NCI-H69 (cell line): ENCODE results near the gene GLRA3.
A peak's percentile ranks its signal among the peaks of the same experiment; 100 is the strongest.
"Not testable (repeated sequence)": the region's sequence is repeated elsewhere in the genome, so short reads cannot be mapped to it uniquely, and the experiment has no call there.

Experiments
- DNase-seq: peaks from one replicate; lab custom pipeline; 2025; lab: John Stamatoyannopoulos, UW

Gene GLRA3

DNA sequence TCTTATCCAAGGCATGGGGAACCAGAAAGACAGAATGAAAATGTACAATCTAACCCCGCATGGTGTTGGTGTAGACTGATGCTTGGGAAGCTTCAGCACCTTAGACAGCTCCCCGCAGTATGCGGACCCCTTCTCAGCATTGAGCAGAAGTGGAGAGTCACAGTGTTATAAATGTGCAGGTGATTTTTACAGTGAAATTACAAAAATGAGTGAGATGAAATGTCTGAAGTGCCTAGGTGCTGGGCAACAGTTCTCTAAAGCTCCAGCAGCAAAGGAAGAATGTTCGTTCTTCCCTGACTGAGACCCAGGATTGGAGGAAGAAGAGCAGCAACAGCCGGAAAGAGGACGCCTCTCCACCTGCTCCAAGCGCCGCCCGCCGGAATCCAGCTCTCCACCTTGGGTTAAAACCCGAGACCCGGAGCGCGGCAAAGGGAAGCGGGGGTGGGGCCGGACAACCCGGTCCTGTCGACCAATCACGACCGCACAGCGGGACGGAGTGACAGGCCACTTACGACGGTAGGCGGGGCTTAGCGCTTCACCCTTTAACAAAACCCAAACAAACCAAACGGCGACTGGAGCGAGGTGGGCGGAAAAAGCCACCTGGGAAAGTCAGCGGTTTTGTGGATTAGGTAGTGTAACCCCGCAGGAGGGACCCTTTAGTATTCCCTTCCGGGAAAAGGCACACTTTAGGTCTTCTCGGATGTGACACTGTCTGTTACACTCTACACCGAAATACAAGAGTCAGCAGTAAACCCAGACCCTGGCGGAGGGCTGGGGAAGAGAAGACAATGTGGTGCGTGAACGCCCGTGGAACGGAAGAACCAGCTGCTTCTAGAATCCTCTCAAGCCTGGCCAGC, at the start of gene GLRA3:
TSS of gene GLRA3 (minus strand) at position 403 of the 857 bp plus-strand sequence. CDS start 436 bp downstream, outside the sequence.
- DNase-seq: peak; percentile 98

GRCh38 chr4:174874898-174875297, 45.9 kb upstream of the GLRA3 start:
- DNase-seq: no peak

- DNase-seq: peak; percentile 69
Observed at GRCh38 chr4:174873931-174874330, 44.9 kb upstream of the GLRA3 start.

DNA sequence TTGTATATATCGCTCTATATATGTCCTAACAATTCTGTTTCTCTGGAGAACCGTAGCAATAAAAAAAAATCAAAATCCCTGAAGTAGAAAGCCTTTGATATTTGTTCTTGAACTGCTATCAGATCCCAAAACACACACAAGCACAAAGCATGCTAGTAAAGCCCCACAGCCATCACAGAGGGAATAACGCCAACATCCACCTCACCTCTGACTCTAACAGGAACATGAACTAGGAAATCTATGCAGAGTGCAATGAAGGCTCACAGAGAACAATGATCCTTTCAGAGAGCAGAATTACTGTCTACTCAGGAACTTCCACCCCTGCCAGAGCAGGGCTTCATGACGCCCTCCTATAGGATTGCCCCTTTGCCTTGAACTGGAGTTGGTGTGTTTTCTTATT, 44.1 kb upstream of the GLRA3 start:
- not testable (repeated sequence) for DNase-seq

- DNase-seq: no peak
Observed at GRCh38 chr4:174871407-174871806, 42.4 kb upstream of the GLRA3 start.

DNA sequence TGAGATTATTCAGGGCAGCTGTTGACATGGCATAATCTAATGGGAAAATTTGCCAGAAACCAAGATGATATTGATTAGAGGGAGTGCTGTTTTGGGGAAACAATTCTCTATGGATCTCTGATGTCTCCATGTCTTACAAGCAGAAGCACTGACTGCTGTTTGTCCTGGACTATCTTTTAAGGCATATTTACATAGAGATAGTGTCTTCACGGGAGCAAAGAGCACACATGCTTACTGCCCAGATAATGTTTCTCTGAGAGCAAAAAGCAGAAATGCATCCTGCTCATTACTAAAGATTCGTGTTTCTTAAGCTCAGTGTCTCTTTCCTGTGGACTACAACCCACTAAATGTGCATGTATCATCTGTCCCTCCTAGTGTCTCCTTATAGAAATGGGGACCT, 41.3 kb upstream of the GLRA3 start:
- no peak for DNase-seq

DNA sequence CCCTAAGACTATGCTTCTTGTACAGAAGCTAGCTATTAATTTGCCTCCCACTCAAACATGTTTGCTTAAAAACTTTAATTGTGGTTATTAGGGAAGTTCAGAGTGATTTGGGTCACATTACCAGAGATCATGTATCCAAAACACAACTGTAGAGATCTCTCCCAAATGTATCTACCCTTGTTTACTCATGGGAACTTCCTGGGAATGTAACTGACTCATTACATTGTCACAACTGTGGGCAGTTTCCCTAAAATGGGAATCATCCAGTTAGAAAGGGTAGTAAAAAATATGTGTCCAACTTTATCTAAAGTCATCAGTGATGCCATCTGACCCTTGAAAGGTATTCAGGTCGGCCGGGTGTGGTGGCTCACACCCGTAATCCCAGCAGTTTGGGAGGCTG, 40.3 kb upstream of the GLRA3 start:
- DNase-seq: no peak

DNA sequence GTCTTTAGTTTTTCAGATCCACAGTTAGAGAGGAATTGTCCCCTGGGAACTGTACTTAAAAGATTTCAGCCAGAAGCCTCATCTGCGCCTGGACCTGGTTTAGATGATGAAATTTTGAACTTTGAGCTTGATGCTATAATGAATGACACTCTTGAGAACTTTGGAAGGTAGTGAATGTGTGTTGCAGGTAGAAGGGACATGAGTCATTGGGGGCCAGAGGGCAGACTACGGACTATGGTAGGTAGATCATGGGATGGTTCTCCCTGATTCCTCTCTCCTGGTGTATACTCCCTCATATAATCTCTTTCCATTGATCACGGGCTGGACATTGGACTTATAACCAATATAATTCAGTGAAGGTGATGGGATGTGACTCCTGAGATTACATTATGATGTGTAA, 38.9 kb upstream of the GLRA3 start:
- DNase-seq: no peak

- no peak for DNase-seq
Observed at GRCh38 chr4:174865418-174865985, 36.5 kb upstream of the GLRA3 start.

DNA sequence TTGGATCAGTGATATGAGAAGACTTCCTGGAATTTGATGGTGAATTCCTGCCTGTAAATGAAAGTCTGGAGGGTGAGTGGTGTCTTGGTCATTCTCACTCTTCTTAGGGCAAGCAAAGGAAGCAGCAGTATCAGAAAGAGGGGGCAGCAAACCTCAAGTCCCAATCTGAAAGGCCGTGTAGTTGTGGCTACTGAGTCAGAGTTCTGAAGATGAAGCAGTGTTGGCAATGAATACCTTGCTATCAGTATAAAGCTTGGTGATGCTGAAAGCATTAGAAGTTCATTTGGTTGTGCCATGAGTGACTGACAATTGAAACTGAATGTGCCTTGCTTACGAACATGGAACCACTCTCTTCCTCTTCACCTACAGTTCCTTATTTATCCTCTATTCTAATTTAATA, 35.0 kb upstream of the GLRA3 start:
- DNase-seq: no peak

- peak; percentile 79 for DNase-seq
Observed at GRCh38 chr4:174860588-174860987, 31.5 kb upstream of the GLRA3 start.

DNA sequence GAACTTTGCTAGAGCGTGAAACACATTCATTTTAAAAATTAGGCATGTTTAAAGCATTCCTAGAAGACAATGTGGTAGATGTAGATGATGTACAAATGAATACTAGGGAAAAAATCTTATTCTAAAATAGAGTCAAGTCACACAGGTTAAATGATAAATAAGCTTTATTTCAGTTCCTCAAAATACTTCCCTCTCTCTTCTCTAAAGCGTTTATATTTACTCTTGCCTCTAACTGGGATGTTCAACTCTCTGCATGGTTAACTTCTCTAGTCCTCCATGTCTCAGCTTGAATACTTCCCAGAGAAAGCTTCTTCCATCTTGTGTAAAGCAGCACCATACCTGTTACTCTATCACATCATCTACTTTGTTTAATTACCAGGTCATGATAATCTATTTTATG, 30.9 kb upstream of the GLRA3 start:
- DNase-seq: no peak

GRCh38 chr4:174856926-174857800, 28.1 kb upstream of the GLRA3 start:
- peak; percentile 71 for DNase-seq

- DNase-seq: no peak
Observed at GRCh38 chr4:174855050-174855449, 26.0 kb upstream of the GLRA3 start.

- DNase-seq: no peak
Observed at GRCh38 chr4:174853629-174854028, 24.6 kb upstream of the GLRA3 start.

GRCh38 chr4:174848596-174848995, 19.5 kb upstream of the GLRA3 start:
- no peak for DNase-seq

- no peak for DNase-seq
Observed at GRCh38 chr4:174847801-174848427, 18.9 kb upstream of the GLRA3 start.

DNA sequence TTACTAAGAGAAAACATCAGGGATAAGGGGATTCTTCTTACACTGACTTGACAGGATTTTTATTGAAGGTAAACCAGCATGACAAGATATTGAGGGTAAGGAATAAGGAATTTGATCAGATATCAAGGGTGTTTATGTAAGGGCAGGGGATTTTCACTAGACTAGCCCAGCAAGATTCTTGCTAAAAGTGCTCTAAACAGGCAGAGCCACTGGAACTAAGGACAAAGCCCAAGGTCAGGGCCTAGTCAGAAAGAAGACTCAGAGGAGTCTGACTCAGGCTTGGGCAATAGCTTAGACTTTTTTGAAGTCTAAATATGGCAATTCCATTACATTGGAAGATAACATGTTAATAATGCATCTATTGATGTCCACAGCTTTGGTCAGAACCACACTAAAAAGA, 6.5 kb upstream of the GLRA3 start:
- DNase-seq: no peak

DNA sequence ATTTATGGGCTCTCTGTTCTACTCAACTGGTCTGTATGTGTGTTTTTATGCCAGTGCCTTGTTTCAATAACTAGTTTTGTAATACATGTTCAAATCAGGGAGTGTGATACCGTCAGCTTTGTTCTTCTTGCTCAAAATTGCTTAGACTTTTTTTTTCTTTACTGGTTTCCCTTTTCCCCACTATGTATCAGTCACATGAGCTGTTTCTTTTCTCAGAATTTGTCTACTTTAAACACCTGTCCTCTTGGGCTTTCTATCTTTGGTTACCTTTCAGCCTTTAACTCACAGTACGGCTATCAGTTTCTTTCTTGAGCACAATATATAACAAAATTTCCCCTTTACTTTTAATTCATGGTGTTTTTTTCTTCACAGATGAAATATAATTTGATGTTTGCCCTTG, 5.4 kb upstream of the GLRA3 start:
- no peak for DNase-seq

DNA sequence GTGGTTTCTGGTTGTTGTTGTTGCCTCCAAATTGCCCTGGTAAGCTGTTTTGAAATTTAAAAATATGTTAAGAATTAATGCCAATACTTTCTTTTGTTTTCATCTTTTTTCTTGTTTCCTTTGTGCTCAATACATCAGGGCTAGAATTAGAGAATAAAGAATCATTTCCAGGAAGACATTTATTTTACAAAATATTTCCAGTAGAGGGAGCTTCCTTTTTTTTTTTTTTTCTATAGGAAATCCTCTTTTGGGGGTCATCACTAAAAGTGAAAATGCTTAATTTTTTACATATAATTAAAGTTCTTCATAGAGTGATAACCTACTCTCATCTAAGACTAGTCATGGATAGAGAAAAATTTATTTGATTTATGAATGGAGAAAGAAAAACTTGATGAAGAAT, 2.4 kb downstream of the GLRA3 start:
- DNase-seq: peak; percentile 15

GRCh38 chr4:174815282-174815681, 13.8 kb downstream of the GLRA3 start:
- DNase-seq: no peak

GRCh38 chr4:174813292-174813691, 15.8 kb downstream of the GLRA3 start:
- no peak for DNase-seq
